WTC11 (cell line): ENCODE results near the gene PHYHD1.

ENCODE experiments used
- ATF3 ChIP-seq: sonication (generic); formaldehyde crosslinking; conservative IDR thresholded peaks from 2 replicates; pipeline ENCODE4 v1.8.1; 2022; ENCODE audit warnings: mild to moderate bottlenecking, missing genetic modification reagents
- CTCF ChIP-seq: fragments of 200-600 bp; IDR thresholded peaks from 2 replicates; pipeline ENCODE4 v1.8.0; 2022; ENCODE audit warnings: antibody characterized with exemption
- FOXK1 ChIP-seq: sonication (generic); formaldehyde crosslinking; IDR thresholded peaks from 2 replicates; pipeline ENCODE4 v1.8.0; 2022; ENCODE audit warnings: mild to moderate bottlenecking, moderate library complexity, missing genetic modification reagents

GRCh38 chr9:128893354-128893753, 27.4 kb upstream of the PHYHD1 start:
- TF ChIP-seq ATF3 (CRISPR knock-in tag) = no peak
- no peak for TF ChIP-seq FOXK1 (CRISPR knock-in tag)
- no peak for TF ChIP-seq CTCF
